ENCODE results near the gene RIMS4. TPM values are rescaled to one million over a fixed set of nuclear protein-coding genes. Genes with fewer than 3 reads are reported as not detected.

RIMS4 gene
- total and polyA plus RNA-seq, 2 donors (not counting 1 experiment from before 2014, with no cell fraction given) = not detected

DNA sequence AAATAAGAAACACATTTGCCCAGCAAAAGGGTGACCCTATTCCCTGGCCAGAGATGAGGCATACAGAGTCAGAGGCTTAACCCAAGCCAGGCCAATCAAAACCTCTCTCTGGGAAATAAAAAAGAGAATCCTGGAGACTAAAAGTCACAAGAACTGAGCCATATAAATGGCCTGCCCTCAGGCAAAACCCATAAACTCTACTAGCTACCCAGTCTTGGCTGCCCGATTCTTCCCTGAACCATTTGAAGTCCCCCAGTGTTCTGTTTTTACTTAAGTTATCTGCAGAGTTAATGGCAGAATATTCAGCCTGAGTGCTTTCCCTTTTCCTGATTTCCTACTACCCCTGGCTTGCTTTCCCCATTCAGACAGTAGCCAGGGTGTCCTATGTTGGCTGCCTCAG is 50.8 kb downstream of the RIMS4 start:
- ATAC-seq (ENCODE audit: low read depth) (no peak), DNase-seq (no peak)
- intact Hi-C loops (cut with micrococcal nuclease) = no loop called here
- H3K9ac ChIP-seq (ENCODE audit: low read length) = no peak overlapping the region
- no peak overlapping the region for H2AFZ ChIP-seq (ENCODE audit: insufficient read depth, low read depth, low read length, poor library complexity, severe bottlenecking)
- H3K79me2 ChIP-seq (ENCODE audit: control insufficient read depth, insufficient read depth, low read length) = no peaks in the 10 kb centered on the region
- H3K9me3 ChIP-seq (ENCODE audit: control extremely low read depth in 1 of 3, control insufficient read depth in 2 of 3, insufficient read depth in 1 of 3, low read length in 2 of 3) = no peaks in the 10 kb centered on the region
- H3K27me3 ChIP-seq (replicated peaks in 1 of 4; ENCODE audit: control extremely low read depth in 1 of 4, control insufficient read depth in 3 of 4, insufficient read depth in 4 of 4, low read length in 3 of 4) = peaks cover 0 to 15% (median 3%) of the 10 kb centered on the region in 4 experiments
- TF ChIP-seq, protein P1, sequence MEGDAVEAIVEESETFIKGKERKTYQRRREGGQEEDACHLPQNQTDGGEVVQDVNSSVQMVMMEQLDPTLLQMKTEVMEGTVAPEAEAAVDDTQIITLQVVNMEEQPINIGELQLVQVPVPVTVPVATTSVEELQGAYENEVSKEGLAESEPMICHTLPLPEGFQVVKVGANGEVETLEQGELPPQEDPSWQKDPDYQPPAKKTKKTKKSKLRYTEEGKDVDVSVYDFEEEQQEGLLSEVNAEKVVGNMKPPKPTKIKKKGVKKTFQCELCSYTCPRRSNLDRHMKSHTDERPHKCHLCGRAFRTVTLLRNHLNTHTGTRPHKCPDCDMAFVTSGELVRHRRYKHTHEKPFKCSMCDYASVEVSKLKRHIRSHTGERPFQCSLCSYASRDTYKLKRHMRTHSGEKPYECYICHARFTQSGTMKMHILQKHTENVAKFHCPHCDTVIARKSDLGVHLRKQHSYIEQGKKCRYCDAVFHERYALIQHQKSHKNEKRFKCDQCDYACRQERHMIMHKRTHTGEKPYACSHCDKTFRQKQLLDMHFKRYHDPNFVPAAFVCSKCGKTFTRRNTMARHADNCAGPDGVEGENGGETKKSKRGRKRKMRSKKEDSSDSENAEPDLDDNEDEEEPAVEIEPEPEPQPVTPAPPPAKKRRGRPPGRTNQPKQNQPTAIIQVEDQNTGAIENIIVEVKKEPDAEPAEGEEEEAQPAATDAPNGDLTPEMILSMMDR (IDR thresholded peaks at IDR 0.05) = no peak
- no peak for TF ChIP-seq EZH2 (IDR thresholded peaks at IDR 0.05; ENCODE audit: borderline replicate concordance, insufficient read depth, low read depth, low read length, poor library complexity, severe bottlenecking)
- no peak overlapping the region for H3K27ac ChIP-seq (ENCODE audit: low read length in 2 of 2)
- H3K4me2 ChIP-seq (replicated peaks; ENCODE audit: low read depth, low read length, poor library complexity, severe bottlenecking) = no peak overlapping the region
- H4K20me1 ChIP-seq (ENCODE audit: control insufficient read depth, insufficient read depth, low read length, poor library complexity, severe bottlenecking) = no peaks in the 10 kb centered on the region
- CTCF ChIA-PET = interaction anchor here (3.3 kb wide), 1 partner anchor 12 kb away, joined by 13 read pairs; no protein-coding TSS in a partner anchor
- no peaks in the 10 kb centered on the region for H3K9me3 Mint-ChIP-seq (ENCODE audit: insufficient read depth)
- peaks cover 22% of the 10 kb centered on the region for H3K27me3 Mint-ChIP-seq
- no peaks in the 10 kb centered on the region for H3K4me1 Mint-ChIP-seq
- H3K36me3 ChIP-seq (replicated peaks in 1 of 2; ENCODE audit: control extremely low read depth in 1 of 2, control insufficient read depth in 1 of 2, extremely low read depth in 1 of 2, insufficient read depth in 2 of 2, low read length in 1 of 2) = no peaks in the 10 kb centered on the region
- no peak overlapping the region for H3K4me3 ChIP-seq (ENCODE audit: control extremely low read depth in 1 of 5, extremely low read depth in 1 of 5, insufficient read depth in 1 of 5, low read depth in 2 of 5, low read length in 4 of 5)
- H3K4me3 Mint-ChIP-seq = no peak overlapping the region
- no CpG with 5 or more reads among the region's 1 CpG for WGBS (ENCODE audit: insufficient coverage)
- H3K27ac Mint-ChIP-seq = no peak overlapping the region
- POLR2A ChIA-PET = no interaction called here
- H3K4me1 ChIP-seq (ENCODE audit: control insufficient read depth in 2 of 2, insufficient read depth in 2 of 2, low read length in 2 of 2) = no peaks in the 10 kb centered on the region

DNA sequence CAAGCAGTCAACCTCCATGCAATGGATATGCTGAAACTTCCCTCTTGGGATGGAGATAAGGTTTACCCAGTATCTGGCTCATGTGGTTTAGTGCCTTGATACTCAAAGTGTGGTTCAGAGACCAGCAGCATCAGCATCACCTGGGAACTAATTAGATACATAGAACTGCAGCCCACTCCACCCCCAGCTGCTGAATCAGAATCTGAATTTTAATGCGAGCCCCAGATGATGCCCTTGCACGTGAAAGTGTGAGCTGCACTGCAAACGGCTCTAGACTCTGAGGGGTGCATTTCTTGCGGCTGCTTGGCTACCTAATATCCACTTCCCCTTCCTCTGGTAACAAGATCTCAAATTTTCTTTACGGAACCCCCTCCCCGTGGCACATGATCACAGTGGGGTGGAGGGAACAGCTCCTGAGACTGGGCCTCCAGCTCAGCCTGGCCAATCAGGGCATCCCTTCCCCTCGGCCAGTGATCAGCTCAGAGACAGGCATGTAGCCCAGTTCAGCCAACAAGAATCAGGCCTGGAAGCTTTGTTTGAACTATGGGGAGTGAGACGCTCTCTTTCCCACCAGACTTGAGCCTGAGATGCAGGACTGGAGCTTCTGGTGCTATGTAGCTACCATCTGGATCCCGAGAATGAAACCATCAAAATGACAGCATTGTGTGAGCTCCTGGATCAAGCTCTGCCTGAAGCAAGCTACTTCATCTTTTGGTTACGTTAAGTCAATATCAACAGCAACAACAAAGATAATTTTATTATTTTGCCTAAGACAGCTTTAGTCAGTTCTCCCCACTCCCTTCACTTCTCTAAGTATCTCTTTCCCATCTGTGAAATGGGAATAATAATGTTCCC is 51.9 kb downstream of the RIMS4 start:
- H2AFZ ChIP-seq (ENCODE audit: insufficient read depth, low read depth, low read length, poor library complexity, severe bottlenecking) = no peak overlapping the region
- H3K27ac Mint-ChIP-seq = no peak overlapping the region
- H3K9ac ChIP-seq (ENCODE audit: low read length) = no peak overlapping the region
- intact Hi-C loops (cut with micrococcal nuclease) = no loop called here
- CTCF ChIA-PET = interaction anchor here (0.6 to 3.3 kb wide), 2 partner anchors 11 to 108 kb away, joined by 3 to 13 read pairs; no protein-coding TSS in a partner anchor
- H3K79me2 ChIP-seq (ENCODE audit: control insufficient read depth, insufficient read depth, low read length) = no peaks in the 10 kb centered on the region
- POLR2A ChIA-PET = no interaction called here
- H3K4me3 Mint-ChIP-seq = no peak overlapping the region
- no peaks in the 10 kb centered on the region for H3K36me3 ChIP-seq (replicated peaks in 1 of 2; ENCODE audit: control extremely low read depth in 1 of 2, control insufficient read depth in 1 of 2, extremely low read depth in 1 of 2, insufficient read depth in 2 of 2, low read length in 1 of 2)
- no peaks in the 10 kb centered on the region for H3K9me3 Mint-ChIP-seq (ENCODE audit: insufficient read depth)
- peaks cover 15% of the 10 kb centered on the region for H3K27me3 Mint-ChIP-seq
- no peak for ATAC-seq (ENCODE audit: low read depth)
- no peak overlapping the region for H3K4me3 ChIP-seq (ENCODE audit: control extremely low read depth in 1 of 5, extremely low read depth in 1 of 5, insufficient read depth in 1 of 5, low read depth in 2 of 5, low read length in 4 of 5)
- H3K9me3 ChIP-seq (ENCODE audit: control extremely low read depth in 1 of 3, control insufficient read depth in 2 of 3, insufficient read depth in 1 of 3, low read length in 2 of 3) = no peaks in the 10 kb centered on the region
- no peak overlapping the region for H3K4me2 ChIP-seq (replicated peaks; ENCODE audit: low read depth, low read length, poor library complexity, severe bottlenecking)
- no peaks in the 10 kb centered on the region for H4K20me1 ChIP-seq (ENCODE audit: control insufficient read depth, insufficient read depth, low read length, poor library complexity, severe bottlenecking)
- H3K4me1 Mint-ChIP-seq = no peaks in the 10 kb centered on the region
- WGBS (ENCODE audit: insufficient coverage) = 33% methylated on average over 6 of the region's 10 CpGs
- DNase-seq = no peak
- no peaks in the 10 kb centered on the region for H3K4me1 ChIP-seq (ENCODE audit: control insufficient read depth in 2 of 2, insufficient read depth in 2 of 2, low read length in 2 of 2)
- peaks cover 0 to 15% (median 3%) of the 10 kb centered on the region in 4 experiments for H3K27me3 ChIP-seq (replicated peaks in 1 of 4; ENCODE audit: control extremely low read depth in 1 of 4, control insufficient read depth in 3 of 4, insufficient read depth in 4 of 4, low read length in 3 of 4)
- H3K27ac ChIP-seq (ENCODE audit: low read length in 2 of 2) = no peak overlapping the region
- no peak for TF ChIP-seq EZH2 (IDR thresholded peaks at IDR 0.05; ENCODE audit: borderline replicate concordance, insufficient read depth, low read depth, low read length, poor library complexity, severe bottlenecking)
- TF ChIP-seq, protein P1 (IDR thresholded peaks at IDR 0.05) = no peak

All from B cell (primary cell).